ENCODE data around the gene B3GNT4.

GRCh38 chr12:122230798-122231197, 27.3 kb downstream of the B3GNT4 start:
- TF ChIP-seq CTCF (IDR thresholded peaks at IDR 0.05), result no peak
- no peak for TF ChIP-seq EP300 (IDR thresholded peaks at IDR 0.05)
- TF ChIP-seq POLR2A (IDR thresholded peaks at IDR 0.05), result no peak

Data from ovary (tissue), 3 donors.